GM19025 (cell line): ENCODE measurements around the gene TEX264.

ENCODE experiments used
- ATAC-seq: cut with Tn5 transposase; IDR thresholded peaks from one replicate; pipeline ENCODE4 v1.9.1; 2021; ENCODE audit warnings: mild to moderate bottlenecking, low read depth, moderate library complexity; ENCODE audit not compliant: unreplicated experiment

TEX264 gene

GRCh38 chr3:51691949-51692348 lies 20.9 kb downstream of the TEX264 start:
- ATAC-seq: no peak

- ATAC-seq: no peak
Observed at GRCh38 chr3:51692980-51693395, 21.9 kb downstream of the TEX264 start.

GRCh38 chr3:51696954-51697353 lies 25.9 kb downstream of the TEX264 start:
- ATAC-seq: no peak

- ATAC-seq: no peak
Observed at GRCh38 chr3:51698209-51698608, 27.2 kb downstream of the TEX264 start.

GRCh38 chr3:51700403-51700802 lies 29.4 kb downstream of the TEX264 start:
- no peak for ATAC-seq

- no peak for ATAC-seq
Observed at GRCh38 chr3:51702156-51702555, 31.1 kb downstream of the TEX264 start.

- no peak for ATAC-seq
Observed at GRCh38 chr3:51703068-51703760, 32.2 kb downstream of the TEX264 start.

GRCh38 chr3:51703761-51704510 lies 32.9 kb downstream of the TEX264 start:
- no peak for ATAC-seq

GRCh38 chr3:51704511-51704950 lies 33.5 kb downstream of the TEX264 start:
- no peak for ATAC-seq

GRCh38 chr3:51705276-51706020 lies 34.4 kb downstream of the TEX264 start:
- no peak for ATAC-seq

GRCh38 chr3:51706021-51706485 lies 35.0 kb downstream of the TEX264 start:
- ATAC-seq: no peak

- ATAC-seq: no peak
Observed at GRCh38 chr3:51706788-51707731, 36.0 kb downstream of the TEX264 start, which contains the start of gene GRM2. TSS of gene GRM2 (plus strand) at chr3:51707068. CDS start at chr3:51708984, 1,916 bp downstream.

- no peak for ATAC-seq
Observed at GRCh38 chr3:51708216-51708845, 37.3 kb downstream of the TEX264 start.

GRCh38 chr3:51709004-51709420 lies 38.0 kb downstream of the TEX264 start:
- no peak for ATAC-seq

- no peak for ATAC-seq
Observed at GRCh38 chr3:51709675-51710074, 38.6 kb downstream of the TEX264 start.

- no peak for ATAC-seq
Observed at GRCh38 chr3:51710631-51711351, 39.7 kb downstream of the TEX264 start.

- ATAC-seq: no peak
Observed at GRCh38 chr3:51711352-51712037, 40.4 kb downstream of the TEX264 start.

GRCh38 chr3:51712038-51712420 lies 41.0 kb downstream of the TEX264 start:
- ATAC-seq: no peak
